ENCODE results near the gene PLD5.
"Not testable (repeated sequence)": the region's sequence is repeated elsewhere in the genome, so short reads cannot be mapped to it uniquely, and the experiment has no call there.

PLD5 gene

DNA sequence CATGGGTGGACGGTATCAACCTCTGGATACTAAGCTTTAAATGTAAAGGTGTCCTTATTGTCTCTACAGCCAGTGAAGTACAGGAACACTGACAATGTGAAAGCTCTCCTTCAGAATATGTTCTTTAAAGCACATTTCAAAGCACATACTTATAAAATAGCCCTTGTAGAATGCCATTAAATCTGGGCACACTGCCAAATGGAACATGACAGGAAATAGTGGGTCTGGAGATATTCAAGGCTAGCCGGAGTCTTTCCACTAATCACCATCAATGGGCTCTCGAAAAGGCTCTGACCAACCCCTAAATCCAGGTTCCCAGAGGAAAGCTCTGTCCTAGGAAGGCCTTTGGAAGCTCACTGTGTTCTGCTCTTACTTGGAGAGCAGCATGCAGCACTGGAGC is 46.6 kb downstream of the PLD5 start:
- no peak for DNase-seq

DNA sequence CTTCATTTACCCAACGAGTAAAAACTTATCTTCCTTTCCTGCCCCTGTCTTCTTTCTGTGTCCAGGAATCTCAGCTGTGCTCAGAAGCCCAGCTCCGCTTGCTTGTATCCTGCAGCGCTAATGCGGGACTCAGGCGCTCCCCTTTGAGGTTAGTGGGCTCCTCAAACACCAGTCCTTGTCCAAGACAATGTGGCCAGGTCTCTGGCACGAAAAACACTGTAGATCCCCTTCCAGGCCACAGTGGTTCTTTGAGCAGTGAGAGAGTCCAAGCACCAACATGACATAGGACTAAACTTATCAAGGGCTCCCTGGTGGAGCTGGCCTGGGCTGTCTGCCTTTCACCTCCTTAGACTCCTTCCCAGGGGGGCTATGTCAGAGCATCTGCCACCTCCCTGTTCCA is 53.7 kb downstream of the PLD5 start:
- DNase-seq = no peak

GRCh38 chr1:242468784-242469183 is 55.7 kb downstream of the PLD5 start:
- DNase-seq = no peak

- no peak for DNase-seq
These were observed 56.8 kb downstream of the PLD5 start for GRCh38 chr1:242467556-242468145.

GRCh38 chr1:242462867-242463266 is 61.6 kb downstream of the PLD5 start:
- no peak for DNase-seq

DNA sequence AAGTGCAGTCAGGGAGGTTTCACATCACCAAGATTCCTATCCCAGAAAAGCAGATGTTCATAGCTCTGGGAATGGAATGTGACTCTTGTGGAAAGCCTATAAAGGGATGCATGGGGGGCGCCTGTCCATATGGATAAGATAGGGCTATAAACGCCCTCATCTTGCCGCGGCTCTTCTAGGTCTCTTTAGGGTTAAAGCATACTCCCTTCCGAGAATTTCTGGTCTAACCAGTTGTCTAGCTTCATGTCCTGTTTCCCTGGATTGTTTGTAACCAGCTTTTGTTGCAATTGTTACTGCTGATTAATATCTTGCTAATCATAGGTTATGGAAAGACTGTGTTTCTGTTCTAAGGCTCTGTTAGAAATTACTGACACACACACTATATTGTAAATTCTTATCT is 64.8 kb downstream of the PLD5 start:
- not testable (repeated sequence) for DNase-seq

DNA sequence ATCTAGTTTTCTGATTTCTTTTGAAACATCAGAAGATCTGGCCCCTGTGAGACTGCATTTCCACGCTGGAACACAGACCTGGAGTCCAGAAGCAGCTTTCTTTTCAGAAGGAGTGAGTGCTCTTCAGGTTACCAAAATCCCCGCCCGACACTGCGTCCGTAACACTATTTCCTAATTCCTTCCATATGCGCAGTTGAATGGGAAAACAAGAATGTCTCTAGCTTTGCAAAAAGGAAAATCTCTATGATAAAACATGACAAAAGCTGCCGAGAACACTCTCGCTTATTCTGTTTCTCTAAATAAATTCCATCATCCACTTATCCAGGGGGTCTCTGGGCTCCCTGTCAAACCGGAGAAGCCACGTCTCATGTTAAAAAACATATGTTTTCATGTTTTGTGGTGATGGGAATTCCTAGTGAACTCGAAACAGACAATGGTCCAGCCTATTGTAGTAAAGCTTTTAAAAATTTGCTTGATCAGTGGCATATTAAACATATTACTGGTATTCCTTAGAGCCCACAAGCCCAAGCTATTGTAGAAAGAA is 67.7 kb downstream of the PLD5 start:
- DNase-seq = no peak

GRCh38 chr1:242455052-242455361 is 69.5 kb downstream of the PLD5 start:
- DNase-seq = no peak

DNA sequence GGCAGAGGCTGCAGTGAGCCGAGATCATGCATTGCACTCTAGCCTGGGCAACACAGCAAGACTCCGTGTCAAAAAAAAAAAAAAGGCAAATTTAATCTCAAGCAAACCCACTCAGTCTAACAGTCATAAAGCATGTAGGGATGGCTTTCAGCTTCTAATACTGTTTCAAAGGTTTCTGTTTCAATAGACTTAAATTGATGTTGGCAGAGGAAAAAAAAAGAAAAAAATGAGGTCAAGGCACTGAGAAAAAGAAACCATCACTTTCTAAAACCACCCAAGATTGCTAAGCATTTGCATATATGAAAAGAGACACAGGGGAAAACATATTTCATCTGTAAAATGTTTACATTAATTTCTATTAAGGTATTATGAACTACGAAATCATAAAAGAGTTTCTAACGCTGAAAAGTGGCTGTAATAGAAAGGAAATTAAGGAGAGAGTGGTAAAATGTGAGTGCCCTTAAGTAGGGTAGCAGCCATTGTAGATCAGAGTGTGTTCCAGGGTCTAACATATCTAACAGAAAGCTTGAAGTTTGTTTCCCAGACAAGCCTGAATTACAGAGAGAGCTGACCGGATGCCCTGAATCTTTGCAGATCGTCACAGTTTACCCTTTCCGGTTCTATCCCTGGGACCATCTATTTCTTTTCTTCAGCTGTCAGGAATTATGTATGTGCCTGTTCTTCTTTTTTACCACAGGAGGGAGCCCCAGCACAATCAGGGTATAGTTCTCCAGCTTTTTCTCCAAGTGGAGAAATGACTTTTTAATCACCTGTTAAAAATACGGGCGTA is 70.0 kb downstream of the PLD5 start:
- no peak for DNase-seq

DNA sequence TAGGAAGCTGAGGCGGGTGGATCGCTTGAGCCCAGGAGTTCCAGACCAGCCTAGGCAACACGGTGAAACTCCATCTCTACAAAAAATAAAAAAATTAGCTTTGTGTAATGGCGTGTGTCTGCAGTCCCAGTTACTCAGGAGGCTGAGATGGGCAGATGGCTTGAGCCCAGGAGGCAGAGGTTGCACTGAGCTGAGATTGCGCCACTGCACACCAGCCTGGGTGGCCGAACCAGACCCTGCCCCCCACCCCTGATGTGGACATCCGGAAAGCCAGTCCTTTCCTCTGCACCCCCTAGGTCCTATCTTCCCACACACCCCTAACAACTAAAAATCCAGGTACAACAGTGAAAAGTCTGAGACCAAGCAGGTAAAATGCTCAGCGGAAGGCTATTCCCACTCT is 71.9 kb downstream of the PLD5 start:
- DNase-seq = no peak

DNA sequence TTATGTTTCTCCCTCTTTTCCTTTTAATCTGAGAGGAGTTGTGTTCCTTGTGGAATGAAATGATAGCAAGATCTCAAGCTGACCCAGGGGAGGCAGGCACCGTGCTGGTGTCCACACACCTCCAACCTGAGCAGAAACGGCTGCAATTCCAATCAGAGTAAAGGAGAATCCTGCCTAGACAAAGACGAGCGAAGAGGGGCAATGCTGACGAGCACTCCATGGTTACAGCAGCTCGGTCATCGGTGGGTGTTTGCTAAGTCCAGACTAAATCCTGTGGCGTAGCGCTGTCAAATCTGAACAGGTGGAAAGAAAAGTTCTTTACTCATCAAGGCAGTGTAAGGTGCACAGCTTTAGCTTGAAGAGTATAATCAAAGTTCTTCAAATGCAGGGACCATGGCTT is 74.8 kb downstream of the PLD5 start:
- DNase-seq = no peak

GRCh38 chr1:242448910-242449645 is 75.4 kb downstream of the PLD5 start:
- DNase-seq = no peak

DNA sequence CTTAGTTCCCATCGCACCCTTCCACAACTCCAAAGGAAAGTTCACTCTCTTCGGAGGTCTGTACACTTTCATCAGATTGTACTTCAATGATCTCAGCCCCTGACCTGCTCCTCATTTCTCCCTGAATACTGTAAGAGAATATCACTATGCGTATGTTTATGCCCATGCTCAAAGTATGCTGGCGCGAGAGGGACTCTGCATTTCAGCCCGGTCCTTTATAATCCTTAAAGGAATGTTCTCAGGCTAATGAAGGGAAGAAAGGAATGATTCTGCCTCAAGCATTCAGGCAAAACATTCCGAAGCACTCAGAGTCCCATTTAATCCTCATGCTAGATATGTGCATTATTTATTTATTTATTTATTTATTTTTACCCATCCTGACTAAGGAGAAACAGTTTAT is 76.8 kb downstream of the PLD5 start:
- no peak for DNase-seq

DNA sequence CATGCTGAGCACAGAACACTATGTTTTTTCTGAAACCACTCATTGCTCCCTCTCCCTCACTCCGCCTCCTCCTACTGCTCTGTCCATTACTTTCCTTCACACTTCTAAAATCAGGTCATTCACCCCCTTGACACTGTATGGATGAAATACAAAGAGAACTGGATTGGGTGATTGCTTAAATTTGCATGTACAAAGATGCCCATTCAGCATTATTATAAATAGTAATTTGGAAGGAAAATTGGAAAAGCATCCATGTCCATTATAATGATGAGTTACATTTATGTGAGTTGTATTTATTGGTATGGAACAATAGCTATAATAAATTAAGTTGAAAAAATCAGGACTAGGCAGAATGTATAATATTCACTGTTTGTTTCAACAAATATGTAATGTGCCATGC is 83.7 kb downstream of the PLD5 start:
- no peak for DNase-seq

GRCh38 chr1:242435200-242435599 is 89.3 kb downstream of the PLD5 start:
- DNase-seq = no peak

DNA sequence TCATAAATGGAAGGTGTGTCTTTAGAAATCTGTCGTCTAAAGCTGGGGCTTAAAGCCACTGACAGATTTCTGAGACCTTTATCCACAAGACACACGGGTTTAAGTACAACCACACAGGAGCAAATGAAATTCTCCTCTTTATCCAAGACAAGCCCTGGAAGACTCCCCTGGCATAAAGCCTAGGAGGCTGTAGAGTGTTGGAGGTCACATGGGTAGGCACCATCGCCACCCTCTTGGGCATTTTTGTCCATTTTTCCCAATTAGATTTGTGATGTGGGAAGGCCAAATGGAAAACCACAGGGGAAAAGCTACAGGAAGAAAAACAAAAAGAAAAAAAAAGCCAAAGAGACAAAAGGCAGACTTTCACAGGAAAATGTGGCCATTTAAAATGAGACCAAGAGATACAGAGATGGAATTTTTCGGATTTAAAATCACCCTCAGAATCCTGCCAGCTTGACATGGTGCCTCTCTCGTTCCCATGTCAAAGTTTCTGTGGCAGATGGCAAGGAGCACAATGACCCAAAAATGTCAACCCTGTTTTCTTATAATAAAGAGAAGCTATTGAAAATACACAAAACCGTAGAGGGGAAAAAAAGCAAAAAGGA is 91.9 kb downstream of the PLD5 start:
- DNase-seq = no peak

DNA sequence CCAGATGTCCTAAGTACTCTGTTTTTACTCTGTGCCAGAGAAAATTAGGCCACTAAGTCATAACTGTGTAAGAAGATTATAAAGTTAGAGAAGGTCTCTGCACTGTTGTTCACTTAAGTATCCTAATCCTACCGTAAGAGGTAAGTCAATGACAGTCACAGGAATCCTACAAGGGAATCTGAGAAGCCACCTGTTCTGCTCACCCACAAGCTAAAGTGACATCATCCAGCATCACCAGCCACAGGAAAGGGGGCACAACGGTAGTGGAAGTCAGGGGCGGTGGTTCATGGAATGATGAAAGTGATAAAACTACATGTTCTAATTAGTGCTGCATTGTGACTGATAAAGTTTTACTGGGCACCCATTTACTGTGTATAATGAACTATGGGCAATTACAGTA is 92.7 kb downstream of the PLD5 start:
- DNase-seq = no peak

GRCh38 chr1:242430956-242431355 is 93.5 kb downstream of the PLD5 start:
- DNase-seq = no peak

DNA sequence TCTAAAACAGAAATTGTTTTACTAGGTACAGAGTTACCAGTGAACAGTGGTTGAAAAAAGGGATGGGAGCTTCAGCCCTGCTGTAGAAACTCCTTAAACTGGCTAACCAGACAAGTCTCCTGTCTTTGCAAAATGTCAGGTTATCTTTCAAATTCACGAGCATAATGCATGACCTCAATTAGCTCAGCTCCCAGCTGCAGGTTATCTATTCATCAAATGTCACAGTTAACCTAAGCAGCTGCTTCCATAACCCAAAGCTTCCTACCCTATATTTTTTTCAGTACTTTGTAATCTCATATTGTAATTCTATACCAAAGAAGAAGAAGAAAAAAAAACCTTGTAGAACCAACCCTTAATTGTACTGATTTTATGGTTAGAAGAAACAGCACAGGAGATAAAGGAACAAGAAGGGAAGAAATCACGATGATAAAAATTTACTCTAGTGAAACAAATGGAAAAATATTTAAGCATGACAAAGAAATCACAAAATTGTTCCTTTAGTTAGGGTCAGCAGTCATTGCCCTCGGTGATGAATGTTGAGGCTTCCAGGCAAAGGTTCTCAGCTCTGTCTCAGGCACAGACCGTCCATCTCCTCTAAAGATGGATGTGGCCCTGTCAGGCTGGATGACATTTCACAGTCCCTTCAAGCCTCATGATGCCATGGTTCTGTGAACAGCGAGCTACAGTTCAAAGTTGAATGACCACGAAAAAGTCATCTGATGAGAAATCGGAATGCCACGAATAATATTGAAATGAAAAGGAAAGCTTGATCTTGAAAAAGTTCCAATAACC is 95.9 kb downstream of the PLD5 start:
- DNase-seq = no peak

- DNase-seq = no peak
These were observed 97.0 kb downstream of the PLD5 start for GRCh38 chr1:242427519-242427918.

DNA sequence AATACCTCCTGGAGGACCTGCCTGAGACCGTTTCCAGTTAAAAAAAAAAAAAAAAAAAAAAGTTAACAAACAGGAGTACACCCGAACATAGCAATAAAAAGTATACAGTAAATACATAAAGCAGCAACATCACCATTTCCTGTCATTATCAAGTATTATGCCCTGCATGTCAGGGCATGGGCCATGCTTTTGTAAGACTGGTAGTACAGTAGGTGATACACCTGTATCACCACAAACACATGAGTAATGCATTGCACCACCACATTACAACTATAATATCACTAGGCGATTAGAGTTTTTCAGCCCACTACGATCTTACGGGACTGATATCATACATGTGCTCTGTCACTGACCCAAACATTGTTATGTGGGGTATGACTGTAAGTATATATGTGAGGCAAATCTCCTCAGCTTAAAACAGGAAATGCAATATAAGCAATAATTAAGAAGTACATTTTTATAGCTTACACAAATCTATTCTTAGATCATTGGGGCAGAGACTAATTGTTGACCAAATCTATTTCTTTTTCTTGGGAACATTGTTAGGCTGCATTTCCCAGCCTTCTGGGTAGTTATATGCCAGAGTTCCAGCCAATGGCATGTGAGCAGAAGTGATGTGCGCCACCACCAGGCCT is 98.1 kb downstream of the PLD5 start:
- no peak for DNase-seq

DNA sequence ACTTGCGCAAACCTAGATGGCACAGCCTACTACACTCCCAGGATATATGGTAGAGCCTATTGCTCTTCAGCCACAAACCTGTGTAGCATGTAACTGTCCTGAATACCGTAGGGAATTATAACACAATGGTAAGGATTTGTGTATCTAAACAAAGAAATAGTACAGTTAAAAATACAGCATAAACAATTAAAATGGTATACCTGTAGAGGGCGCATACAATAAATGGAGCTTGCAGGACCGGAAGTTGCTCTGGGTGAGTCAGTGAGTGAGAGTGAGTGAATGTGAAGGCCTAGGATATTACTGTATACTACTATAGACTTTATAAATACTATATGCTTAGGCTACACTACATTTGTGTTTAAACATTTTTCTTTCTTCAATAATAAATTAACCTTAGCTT is 99.3 kb downstream of the PLD5 start:
- no peak for DNase-seq
